C4-2B (cell line): ENCODE data around the gene WDR59.

Experiments used
- CTCF ChIP-seq: fragments of 450-650 bp; conservative IDR thresholded peaks from 2 replicates; pipeline ENCODE4 v1.5.1; 2017; ENCODE audit warnings: mild to moderate bottlenecking
- ZFX ChIP-seq: fragments of 450-650 bp; IDR thresholded peaks from 2 replicates; pipeline ENCODE4 v1.6.1; 2017

DNA sequence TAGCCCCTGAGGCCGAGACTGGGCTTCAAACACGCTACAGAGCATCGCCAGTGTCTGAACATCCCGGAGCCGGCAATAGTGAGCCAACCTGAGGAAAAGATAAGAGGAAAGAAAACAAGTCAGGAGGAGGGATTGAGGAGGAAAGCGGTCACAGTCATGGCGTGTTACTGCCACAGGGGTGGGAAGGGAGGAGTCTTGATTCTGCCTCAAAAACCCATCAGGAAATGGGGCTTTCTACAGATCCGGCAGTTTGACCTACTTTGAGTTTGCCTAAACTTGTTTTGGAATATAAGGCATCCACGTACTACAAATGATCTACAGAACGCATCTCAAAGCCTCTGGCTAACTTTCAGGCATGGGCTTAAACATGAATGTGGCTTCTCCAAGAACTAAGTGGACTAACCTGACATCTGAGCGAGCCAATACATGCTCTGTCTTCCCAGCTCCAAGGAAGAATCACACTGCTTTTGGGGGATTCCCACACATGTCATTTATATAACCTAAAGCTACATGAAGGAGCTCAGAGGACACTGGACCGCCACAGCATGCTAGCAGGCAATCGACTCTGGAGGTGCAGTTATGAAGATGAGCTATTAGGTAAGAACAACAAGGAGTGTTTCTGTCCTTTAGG, 96.6 kb downstream of the WDR59 start:
- TF ChIP-seq CTCF, result no peak
- no peak for TF ChIP-seq ZFX
